Measurements from ENCODE around the gene POLR3B. TPM values are rescaled to one million over a fixed set of nuclear protein-coding genes. Genes with fewer than 3 reads are reported as not detected.

The POLR3B gene
- total RNA-seq, 2 experiments from 2014 or later, result 14.7 to 17.6 TPM

DNA sequence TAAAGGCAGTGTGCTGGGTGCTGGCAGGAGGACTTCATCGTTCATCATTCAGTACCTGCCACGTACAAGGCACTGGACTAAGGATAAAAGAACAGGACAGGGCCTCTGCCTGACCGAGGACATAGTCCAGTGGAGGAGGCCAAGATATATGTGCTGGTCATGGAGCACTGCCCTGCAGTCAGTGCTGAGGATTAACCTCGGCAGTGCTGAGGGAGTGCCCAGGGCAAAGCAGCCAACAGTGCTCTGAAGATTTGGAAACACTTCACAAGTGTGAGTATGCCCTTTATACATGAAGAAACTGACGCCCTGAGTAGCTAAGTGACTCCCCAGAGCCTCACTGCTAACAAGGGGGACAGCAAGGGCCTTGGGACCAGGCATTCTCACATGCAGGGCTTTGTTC lies 153.8 kb downstream of the POLR3B start:
- H3K27ac ChIP-seq (ENCODE audit: low read depth, low read length, poor library complexity, severe bottlenecking), result no peak overlapping the region
- H3K4me2 ChIP-seq (ENCODE audit: low read length), result no peak overlapping the region
- H3K9me2 ChIP-seq (ENCODE audit: insufficient read depth, low read length), result no peaks in the 10 kb centered on the region
- H2AFZ ChIP-seq (ENCODE audit: low read length), result no peak overlapping the region
- H3K4me3 ChIP-seq (ENCODE audit: low read depth, low read length, poor library complexity, severe bottlenecking), result no peak overlapping the region
- ChIA-PET POLR2A (no interaction called here), CTCF (ENCODE audit: unreplicated experiment) (no interaction called here)
- no peaks in the 10 kb centered on the region for H3K9me3 ChIP-seq (ENCODE audit: low read length)
- no TSS peak for BruUV-seq (replicated peaks)
- no peaks in the 10 kb centered on the region for H3K79me2 ChIP-seq (ENCODE audit: insufficient read depth, low read depth, low read length)
- peaks cover 22% of the 10 kb centered on the region; the same call in 1 of the 2 replicates for H3K36me3 ChIP-seq (ENCODE audit: insufficient read depth, low read length)
- H4K20me1 ChIP-seq (ENCODE audit: insufficient read depth, low read length), result no peaks in the 10 kb centered on the region
- TF ChIP-seq, protein P1, sequence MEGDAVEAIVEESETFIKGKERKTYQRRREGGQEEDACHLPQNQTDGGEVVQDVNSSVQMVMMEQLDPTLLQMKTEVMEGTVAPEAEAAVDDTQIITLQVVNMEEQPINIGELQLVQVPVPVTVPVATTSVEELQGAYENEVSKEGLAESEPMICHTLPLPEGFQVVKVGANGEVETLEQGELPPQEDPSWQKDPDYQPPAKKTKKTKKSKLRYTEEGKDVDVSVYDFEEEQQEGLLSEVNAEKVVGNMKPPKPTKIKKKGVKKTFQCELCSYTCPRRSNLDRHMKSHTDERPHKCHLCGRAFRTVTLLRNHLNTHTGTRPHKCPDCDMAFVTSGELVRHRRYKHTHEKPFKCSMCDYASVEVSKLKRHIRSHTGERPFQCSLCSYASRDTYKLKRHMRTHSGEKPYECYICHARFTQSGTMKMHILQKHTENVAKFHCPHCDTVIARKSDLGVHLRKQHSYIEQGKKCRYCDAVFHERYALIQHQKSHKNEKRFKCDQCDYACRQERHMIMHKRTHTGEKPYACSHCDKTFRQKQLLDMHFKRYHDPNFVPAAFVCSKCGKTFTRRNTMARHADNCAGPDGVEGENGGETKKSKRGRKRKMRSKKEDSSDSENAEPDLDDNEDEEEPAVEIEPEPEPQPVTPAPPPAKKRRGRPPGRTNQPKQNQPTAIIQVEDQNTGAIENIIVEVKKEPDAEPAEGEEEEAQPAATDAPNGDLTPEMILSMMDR (conservative IDR thresholded peaks at IDR 0.05; ENCODE audit: low read length), result no peak
- no peak for TF ChIP-seq EZH2phosphoT487 (IDR thresholded peaks at IDR 0.05; ENCODE audit: borderline replicate concordance, low read depth, low read length)
- DNase-seq (ENCODE audit: low spot score), result no peak
- no peaks in the 10 kb centered on the region for H3K4me1 ChIP-seq (ENCODE audit: insufficient read depth, low read length, poor library complexity, severe bottlenecking)
- intact Hi-C loops (cut with micrococcal nuclease; ENCODE audit: unreplicated experiment), result no loop called here

- Histone ChIP-seq H4K20me1 (ENCODE audit: insufficient read depth, low read length) (no peaks in the 10 kb centered on the region), H3K9me2 (ENCODE audit: insufficient read depth, low read length) (no peaks in the 10 kb centered on the region), H3K4me2 (ENCODE audit: low read length) (no peak overlapping the region), H3K9me3 (ENCODE audit: low read length) (no peaks in the 10 kb centered on the region), H3K27ac (ENCODE audit: low read depth, low read length, poor library complexity, severe bottlenecking) (no peak overlapping the region), H3K4me1 (ENCODE audit: insufficient read depth, low read length, poor library complexity, severe bottlenecking) (no peaks in the 10 kb centered on the region), H2AFZ (ENCODE audit: low read length) (no peak overlapping the region), H3K4me3 (ENCODE audit: low read depth, low read length, poor library complexity, severe bottlenecking) (no peak overlapping the region), H3K79me2 (ENCODE audit: insufficient read depth, low read depth, low read length) (no peaks in the 10 kb centered on the region), H3K36me3 (ENCODE audit: insufficient read depth, low read length) (no peaks in the 10 kb centered on the region)
- CTCF ChIA-PET (ENCODE audit: unreplicated experiment), result no interaction called here
- BruUV-seq (replicated peaks), result no TSS peak
- TF ChIP-seq, protein P1 (conservative IDR thresholded peaks at IDR 0.05; ENCODE audit: low read length), result no peak
- no peak for TF ChIP-seq EZH2phosphoT487 (IDR thresholded peaks at IDR 0.05; ENCODE audit: borderline replicate concordance, low read depth, low read length)
- intact Hi-C loops (cut with micrococcal nuclease; ENCODE audit: unreplicated experiment), result no loop called here
- DNase-seq (ENCODE audit: low spot score), result no peak
- POLR2A ChIA-PET, result no interaction called here
Measured at GRCh38 chr12:106517314-106517713, 159.8 kb downstream of the POLR3B start.

GRCh38 chr12:106519607-106520021 lies 162.1 kb downstream of the POLR3B start:
- Histone ChIP-seq H3K4me1 (ENCODE audit: insufficient read depth, low read length, poor library complexity, severe bottlenecking) (no peaks in the 10 kb centered on the region), H3K79me2 (ENCODE audit: insufficient read depth, low read depth, low read length) (no peaks in the 10 kb centered on the region), H3K9me2 (ENCODE audit: insufficient read depth, low read length) (no peaks in the 10 kb centered on the region), H2AFZ (ENCODE audit: low read length) (no peak overlapping the region), H3K4me2 (ENCODE audit: low read length) (no peak overlapping the region), H3K36me3 (ENCODE audit: insufficient read depth, low read length) (no peaks in the 10 kb centered on the region), H4K20me1 (ENCODE audit: insufficient read depth, low read length) (no peaks in the 10 kb centered on the region), H3K9me3 (ENCODE audit: low read length) (no peaks in the 10 kb centered on the region), H3K4me3 (ENCODE audit: low read depth, low read length, poor library complexity, severe bottlenecking) (no peak overlapping the region), H3K27ac (ENCODE audit: low read depth, low read length, poor library complexity, severe bottlenecking) (no peak overlapping the region)
- ChIA-PET CTCF (ENCODE audit: unreplicated experiment) (no interaction called here), POLR2A (no interaction called here)
- no TSS peak for BruUV-seq (replicated peaks)
- DNase-seq (ENCODE audit: low spot score), result no peak
- intact Hi-C loops (cut with micrococcal nuclease; ENCODE audit: unreplicated experiment), result no loop called here
- TF ChIP-seq EZH2phosphoT487 (IDR thresholded peaks at IDR 0.05; ENCODE audit: borderline replicate concordance, low read depth, low read length), result no peak
- TF ChIP-seq, protein P1 (conservative IDR thresholded peaks at IDR 0.05; ENCODE audit: low read length), result no peak

All from OCI-LY7 (cell line).